Measurements from ENCODE around the gene MRPL34.
A peak's percentile ranks its signal among the peaks of the same experiment; 100 is the strongest.

The MRPL34 gene

GRCh38 chr19:17329366-17330261 lies 23.9 kb downstream of the MRPL34 start:
- peak; percentile 71 for DNase-seq

DNA sequence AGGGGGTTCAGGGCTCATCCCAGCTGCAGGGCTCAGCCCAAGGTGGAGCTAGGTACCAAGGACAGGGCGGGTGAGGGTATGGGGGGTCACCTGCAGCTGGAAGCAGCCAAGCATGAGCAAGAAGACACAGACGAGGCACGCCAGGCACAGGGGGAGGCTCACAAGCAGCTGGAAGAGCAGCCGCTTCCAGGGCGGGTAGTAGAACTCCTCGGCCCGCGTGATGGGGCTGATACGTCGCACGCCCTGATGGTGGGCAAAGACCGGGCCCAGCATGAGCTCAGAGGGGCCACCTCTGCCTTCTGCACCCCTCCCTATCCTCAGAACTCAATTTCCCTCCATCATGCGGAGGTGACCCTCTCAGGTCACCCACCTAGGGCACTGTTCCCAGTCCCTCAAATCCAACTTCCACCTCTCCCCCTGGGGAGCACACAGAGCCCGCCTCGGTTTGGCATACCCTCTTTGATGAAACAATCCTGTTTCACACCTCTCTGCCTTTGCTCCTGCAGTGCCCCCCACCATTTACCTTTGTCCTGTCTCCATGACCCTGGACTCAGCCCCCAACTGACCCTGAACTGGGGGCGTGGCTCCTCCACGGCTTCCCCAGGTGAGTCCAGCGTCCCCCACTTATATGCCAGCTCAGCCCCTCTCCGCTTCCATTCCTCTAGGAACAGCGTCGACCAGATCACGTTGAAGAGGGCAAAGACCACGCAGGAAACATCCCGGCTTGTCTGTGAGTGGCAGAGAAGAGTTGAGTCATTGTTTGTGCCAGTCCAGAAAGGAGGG lies 24.8 kb downstream of the MRPL34 start:
- DNase-seq: no peak

- DNase-seq: no peak
Observed at GRCh38 chr19:17331045-17331558, 25.4 kb downstream of the MRPL34 start.

GRCh38 chr19:17332360-17332676 lies 26.6 kb downstream of the MRPL34 start:
- DNase-seq: no peak

DNA sequence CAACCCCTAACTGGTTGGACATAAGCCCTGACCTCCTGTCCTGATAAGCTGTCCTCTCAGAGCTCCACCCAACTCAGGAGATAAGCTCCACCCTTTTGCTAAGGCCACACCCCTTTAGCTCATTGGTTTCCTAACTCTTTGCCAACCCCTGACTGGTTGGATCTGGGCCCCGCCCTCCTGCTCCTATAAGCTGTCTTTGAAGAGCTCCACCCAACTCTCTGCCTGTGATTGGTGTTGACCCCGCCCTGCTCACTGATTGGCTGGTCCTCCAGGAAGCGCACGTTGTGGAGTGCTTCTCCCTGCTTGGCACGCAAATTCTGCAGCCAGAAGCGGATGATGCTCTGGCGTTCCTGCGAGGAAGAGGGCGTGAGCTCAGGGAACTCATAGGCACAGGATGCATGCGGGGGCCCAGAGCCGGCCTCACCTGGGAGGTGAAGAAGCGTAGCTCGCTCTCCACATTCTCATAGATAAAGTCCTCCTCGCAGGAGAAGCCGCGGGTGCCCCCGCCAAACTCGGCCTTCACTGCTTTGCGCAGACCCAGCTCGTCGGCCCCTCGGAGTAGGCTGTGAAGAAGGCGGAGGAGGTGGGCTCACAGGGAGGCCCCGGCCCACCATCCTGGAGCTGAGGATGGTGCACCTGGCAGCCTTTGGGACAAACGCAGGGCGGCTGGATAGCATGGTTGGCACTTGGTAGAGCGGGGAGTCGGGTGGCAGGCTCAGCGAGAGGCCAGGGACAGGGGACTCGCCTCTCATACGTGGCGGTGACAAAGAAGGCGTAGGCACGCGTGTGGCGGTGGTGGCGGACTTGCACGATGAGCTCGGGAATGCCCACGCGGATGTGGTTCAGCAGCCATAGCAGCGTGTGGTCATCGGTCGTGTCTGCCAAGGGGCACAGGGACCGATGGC lies 27.3 kb downstream of the MRPL34 start:
- no peak for DNase-seq

- DNase-seq: peak; percentile 86
Observed at GRCh38 chr19:17333611-17334413, 28.1 kb downstream of the MRPL34 start.

DNA sequence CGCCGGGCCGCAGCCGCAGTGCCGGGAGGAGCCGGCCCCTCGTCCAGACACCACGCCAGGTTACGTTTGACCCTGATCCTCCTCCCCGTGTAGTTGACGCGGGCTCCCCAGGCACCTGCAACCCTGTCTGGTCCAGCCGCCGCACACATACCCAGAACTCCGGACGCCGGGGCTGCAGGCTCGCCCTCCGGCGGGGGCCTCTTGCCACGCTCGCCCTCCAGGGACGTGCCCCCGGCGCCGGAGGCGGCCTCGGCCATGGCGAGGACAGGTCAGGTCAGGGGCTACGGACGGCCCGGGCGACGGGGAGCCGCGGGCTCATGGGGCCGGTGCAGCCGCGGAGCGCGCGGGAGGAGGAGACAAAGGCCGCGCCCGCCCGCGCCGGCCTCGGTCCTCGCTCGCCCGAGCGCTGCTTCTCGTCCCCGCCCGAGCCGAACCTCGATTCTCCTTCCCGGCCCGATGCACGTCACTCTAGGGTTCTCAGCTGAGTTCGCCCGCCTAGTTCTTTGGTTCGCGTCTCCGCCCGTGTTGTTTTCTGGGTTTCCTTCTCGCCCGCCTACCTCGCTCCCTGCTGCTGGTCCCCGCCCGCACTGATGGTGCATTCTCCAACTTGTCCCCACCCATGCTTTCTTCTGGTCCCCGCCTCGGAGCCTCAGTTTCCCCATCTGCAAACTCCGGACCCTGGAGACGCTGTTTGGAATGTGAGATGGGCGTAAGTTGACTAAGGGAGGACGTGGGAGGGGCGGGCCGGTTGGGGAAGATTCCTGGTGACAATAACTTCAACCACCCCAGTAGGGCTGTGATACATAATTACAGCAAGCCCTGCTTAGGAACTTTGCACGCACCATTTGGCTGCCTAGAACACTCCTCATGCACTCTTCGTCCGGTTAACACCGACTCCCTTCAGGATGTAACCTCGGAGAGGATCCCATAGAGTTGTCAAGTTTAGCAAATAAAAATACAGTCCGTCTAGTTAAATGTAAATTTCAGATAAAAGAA lies 29.0 kb downstream of the MRPL34 start, which contains the start of gene ANO8:
TSS of gene ANO8 (minus strand) at position 442 of the 996 bp plus-strand sequence. CDS start at position 257, 185 bp downstream.
- peak; percentile 98 for DNase-seq

DNA sequence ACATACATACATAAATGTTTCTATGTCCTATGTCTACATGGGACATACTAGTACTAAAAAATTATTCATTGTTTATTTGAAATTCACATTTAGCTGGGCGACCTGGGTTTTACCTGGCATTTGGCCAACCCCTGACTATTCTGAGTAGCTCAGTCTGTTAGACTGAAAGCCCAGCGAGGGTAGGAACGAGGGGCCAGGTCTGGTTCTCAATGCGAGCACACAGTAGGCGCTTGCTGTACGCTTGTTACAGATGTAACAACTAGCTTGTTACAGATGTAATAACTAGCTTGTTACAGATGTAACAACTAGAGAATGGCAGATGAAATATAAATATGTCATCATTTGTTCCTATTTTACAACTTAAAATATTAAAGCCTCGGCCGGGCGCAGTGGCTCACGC lies 29.9 kb downstream of the MRPL34 start:
- DNase-seq: no peak

DNA sequence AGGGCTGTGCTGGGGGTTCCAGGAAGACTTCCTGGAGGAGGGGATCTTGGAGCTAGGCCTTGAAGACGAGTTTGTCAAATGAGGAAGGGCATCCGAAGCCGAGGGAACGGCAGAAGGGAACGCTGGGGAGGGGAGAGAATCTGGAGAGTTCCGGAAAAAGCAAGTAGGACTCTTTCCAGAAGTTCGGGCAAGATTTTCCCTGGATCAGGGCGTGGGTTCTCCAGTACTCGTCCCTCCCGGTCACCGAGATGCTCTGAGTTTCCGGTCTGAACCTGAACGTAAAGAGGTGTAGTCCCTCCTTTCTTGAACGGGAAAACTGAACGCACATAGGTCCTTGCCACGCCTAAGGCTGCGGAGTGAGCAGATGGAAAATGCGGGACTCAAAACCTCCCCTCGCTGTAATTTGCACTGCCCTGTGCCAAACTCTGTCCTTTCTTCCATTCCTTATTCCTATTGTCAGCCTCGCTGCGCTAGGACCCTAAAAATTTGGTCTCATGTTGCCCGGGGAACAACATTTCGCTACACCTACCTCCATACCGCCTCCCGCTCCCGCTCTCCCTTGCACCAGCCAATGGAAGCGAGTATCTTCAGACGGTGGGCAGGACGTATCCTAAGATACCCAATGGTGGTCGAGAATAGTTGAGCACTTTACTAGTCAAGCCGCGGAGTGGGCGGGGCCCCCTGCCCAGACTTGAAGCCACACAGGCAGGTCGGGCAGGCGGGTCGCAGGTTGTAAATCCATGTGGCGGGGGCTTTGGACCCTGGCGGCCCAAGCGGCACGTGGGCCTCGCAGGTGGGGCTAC lies 31.4 kb downstream of the MRPL34 start, which contains the start of gene GTPBP3:
TSS of gene GTPBP3 (plus strand) at position 682 of the 803 bp plus-strand sequence. CDS start at position 741, 59 bp downstream.
- DNase-seq: peak; percentile 96

GRCh38 chr19:17337675-17338432 lies 32.2 kb downstream of the MRPL34 start:
- no peak for DNase-seq

GRCh38 chr19:17338433-17339078 lies 32.9 kb downstream of the MRPL34 start:
- no peak for DNase-seq

DNA sequence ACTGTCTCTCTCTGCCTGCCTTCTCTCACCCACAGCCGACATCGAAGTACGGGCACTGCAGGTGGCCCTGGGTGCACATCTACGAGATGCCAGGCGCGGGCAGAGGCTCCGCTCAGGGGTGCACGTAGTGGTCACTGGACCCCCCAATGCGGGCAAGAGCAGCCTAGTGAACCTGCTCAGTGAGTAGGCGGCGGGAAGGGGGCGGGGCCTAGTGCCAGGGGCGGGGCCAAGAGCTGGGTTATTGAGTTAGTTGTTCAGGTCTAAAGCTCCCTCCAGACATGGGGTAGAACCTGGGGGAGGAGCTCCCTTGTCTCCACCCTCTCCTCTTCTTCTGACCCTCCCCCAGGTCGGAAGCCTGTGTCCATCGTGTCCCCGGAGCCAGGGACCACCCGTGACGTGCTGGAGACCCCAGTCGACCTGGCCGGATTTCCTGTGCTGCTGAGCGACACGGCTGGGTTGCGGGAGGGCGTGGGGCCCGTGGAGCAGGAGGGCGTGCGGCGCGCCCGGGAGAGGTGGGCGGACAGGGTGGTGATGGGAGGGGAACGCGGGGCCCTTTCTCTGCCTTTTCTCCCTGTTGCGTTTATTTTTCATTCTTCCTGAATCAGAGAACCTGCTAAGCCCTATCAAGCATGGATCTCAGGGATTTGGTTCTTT lies 33.5 kb downstream of the MRPL34 start:
- DNase-seq: peak; percentile 77

DNA sequence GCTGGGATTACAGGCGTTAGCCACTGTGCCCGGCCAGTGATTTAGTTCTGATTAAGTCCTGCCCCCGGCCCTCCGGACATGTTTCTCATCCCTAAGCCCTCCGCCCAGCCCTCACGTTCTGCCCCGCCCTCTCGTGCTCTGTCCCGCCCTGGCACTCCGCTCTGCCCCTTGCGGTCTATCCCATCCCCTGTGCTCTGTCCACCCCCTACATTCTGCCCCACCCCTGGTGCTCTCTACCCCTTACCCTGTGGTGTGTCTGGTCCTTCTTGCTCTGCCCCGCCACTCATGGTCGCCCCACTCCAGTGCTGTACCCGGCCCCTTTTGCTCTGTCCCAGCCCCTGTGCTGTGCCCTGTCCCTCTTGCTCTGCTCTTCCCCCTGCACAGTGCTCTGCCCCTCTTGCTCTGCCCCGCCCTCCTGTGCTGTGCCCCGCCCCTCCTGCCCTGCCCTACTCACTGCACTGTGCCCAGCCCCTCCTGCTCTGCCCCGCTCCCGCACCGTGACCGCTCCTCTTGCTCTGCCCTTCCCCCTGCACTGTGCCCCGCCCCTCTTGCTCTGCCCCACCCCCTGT lies 34.7 kb downstream of the MRPL34 start:
- no peak for DNase-seq

DNA sequence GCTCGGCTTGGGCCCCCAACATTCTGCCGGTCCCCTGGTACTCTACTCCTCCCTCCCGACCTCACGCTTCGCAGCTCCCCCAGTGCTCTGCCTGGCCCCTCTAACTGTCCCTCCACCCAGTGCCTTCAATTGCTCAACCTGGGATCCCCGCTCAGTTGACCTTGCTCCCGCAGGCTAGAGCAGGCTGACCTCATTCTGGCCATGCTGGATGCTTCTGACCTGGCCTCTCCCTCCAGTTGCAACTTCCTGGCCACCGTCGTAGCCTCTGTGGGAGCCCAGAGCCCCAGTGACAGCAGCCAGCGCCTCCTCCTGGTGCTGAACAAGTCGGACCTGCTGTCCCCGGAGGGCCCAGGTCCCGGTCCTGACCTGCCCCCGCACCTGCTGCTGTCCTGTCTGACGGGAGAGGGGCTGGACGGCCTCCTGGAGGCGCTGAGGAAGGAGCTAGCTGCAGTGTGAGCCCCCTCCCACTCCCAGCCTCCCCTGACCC lies 35.2 kb downstream of the MRPL34 start:
- no peak for DNase-seq

- DNase-seq: no peak
Observed at GRCh38 chr19:17341386-17341785, 35.7 kb downstream of the MRPL34 start.

DNA sequence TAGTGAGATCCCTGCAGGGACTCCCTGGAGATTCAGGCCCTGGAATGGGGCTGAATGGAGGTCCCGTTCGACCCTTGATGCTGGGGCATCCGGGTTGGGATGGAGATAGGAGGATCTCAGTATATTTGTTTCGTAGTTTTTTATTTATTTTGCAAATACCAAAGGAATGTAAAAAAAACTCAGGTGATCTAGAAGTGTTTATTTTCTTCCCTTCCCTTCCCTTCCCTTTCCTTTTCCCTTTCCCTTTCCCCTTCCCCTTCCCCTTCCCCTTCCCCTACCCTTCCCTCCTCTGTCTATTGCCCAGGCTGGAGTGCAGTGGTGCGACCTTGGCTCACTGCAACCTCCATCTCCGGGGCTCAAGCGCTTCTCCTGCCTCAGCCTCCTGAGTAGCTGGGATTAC lies 36.2 kb downstream of the MRPL34 start:
- DNase-seq: no peak

GRCh38 chr19:17346109-17346671 lies 40.5 kb downstream of the MRPL34 start:
- DNase-seq: peak; percentile 93
